ENCODE data around the gene VSIG2. TPM values are rescaled to one million over a fixed set of nuclear protein-coding genes. Genes with fewer than 3 reads are reported as not detected.

VSIG2 gene
- total RNA-seq, 2 experiments from 2014 or later = 0.31 to 0.34 TPM

GRCh38 chr11:124717421-124717785 lies 34.7 kb downstream of the VSIG2 start:
- intact Hi-C loops (cut with micrococcal nuclease) = no loop called here
- no peak overlapping the region for H3K27ac Mint-ChIP-seq
- no peaks in the 10 kb centered on the region for H3K9me3 Mint-ChIP-seq

GRCh38 chr11:124716591-124716990 lies 35.5 kb downstream of the VSIG2 start:
- Mint-ChIP-seq H3K4me3 (no peak overlapping the region), H3K36me3 (no peaks in the 10 kb centered on the region), H3K4me1 (ENCODE audit: low read depth) (peaks cover 11% of the 10 kb centered on the region), H3K27ac (no peak overlapping the region), H3K9me3 (no peaks in the 10 kb centered on the region), H3K27me3 (peaks cover 30% of the 10 kb centered on the region)
- no peak for DNase-seq
- intact Hi-C loops (cut with micrococcal nuclease) = no loop called here
- ChIA-PET CTCF (interaction anchor here (1.9 kb wide), 1 partner anchor 47 kb away, joined by 10 read pairs; no protein-coding TSS in a partner anchor), POLR2A (no interaction called here)

More at GRCh38 chr11:124717421-124717785, 34.7 kb downstream of the VSIG2 start:
- Mint-ChIP-seq H3K27me3 (peaks cover 28% of the 10 kb centered on the region), H3K36me3 (no peaks in the 10 kb centered on the region), H3K4me1 (ENCODE audit: low read depth) (peaks cover 15% of the 10 kb centered on the region), H3K4me3 (peak overlapping the region; percentile 64)
- CTCF ChIA-PET = interaction anchor here (0.8 to 1.9 kb wide), 3 partner anchors 35 to 48 kb away, joined by 3 to 10 read pairs (median 5); partner anchors contain the start of gene VSIG2
- no peak for DNase-seq
- POLR2A ChIA-PET = no interaction called here

GRCh38 chr11:124712392-124712791 lies 39.7 kb downstream of the VSIG2 start:
- peaks cover 1% of the 10 kb centered on the region for H3K4me1 Mint-ChIP-seq (ENCODE audit: low read depth)
- ChIA-PET POLR2A (no interaction called here), CTCF (no interaction called here)
- peaks cover 15% of the 10 kb centered on the region for H3K27me3 Mint-ChIP-seq
- H3K36me3 Mint-ChIP-seq = peaks cover 2% of the 10 kb centered on the region
- no peak for DNase-seq
- peaks cover 8% of the 10 kb centered on the region for H3K9me3 Mint-ChIP-seq
- no peak overlapping the region for H3K4me3 Mint-ChIP-seq
- intact Hi-C loops (cut with micrococcal nuclease) = no loop called here
- no peak overlapping the region for H3K27ac Mint-ChIP-seq

GRCh38 chr11:124707829-124708228 lies 44.2 kb downstream of the VSIG2 start:
- peaks cover 3% of the 10 kb centered on the region for H3K27me3 Mint-ChIP-seq
- H3K36me3 Mint-ChIP-seq = peaks cover 2% of the 10 kb centered on the region
- no peak overlapping the region for H3K27ac Mint-ChIP-seq
- intact Hi-C loops (cut with micrococcal nuclease) = no loop called here
- no peak overlapping the region for H3K4me3 Mint-ChIP-seq
- POLR2A ChIA-PET = no interaction called here
- no peak for DNase-seq
- H3K4me1 Mint-ChIP-seq (ENCODE audit: low read depth) = no peaks in the 10 kb centered on the region
- H3K9me3 Mint-ChIP-seq = peaks cover 8% of the 10 kb centered on the region
- CTCF ChIA-PET = no interaction called here

GRCh38 chr11:124700028-124700427 lies 52.0 kb downstream of the VSIG2 start:
- intact Hi-C loops (cut with micrococcal nuclease) = no loop called here
- Mint-ChIP-seq H3K4me3 (no peak overlapping the region), H3K27ac (no peak overlapping the region), H3K4me1 (ENCODE audit: low read depth) (no peaks in the 10 kb centered on the region), H3K27me3 (peaks cover 3% of the 10 kb centered on the region), H3K36me3 (no peaks in the 10 kb centered on the region), H3K9me3 (no peaks in the 10 kb centered on the region)
- POLR2A ChIA-PET = interaction anchor here (0.8 kb wide), 1 partner anchor 164 kb away, joined by 3 read pairs; no protein-coding TSS in a partner anchor
- no peak for DNase-seq
- CTCF ChIA-PET = interaction anchor here (1.2 kb wide), 1 partner anchor 31 kb away, joined by 4 read pairs; no protein-coding TSS in a partner anchor

GRCh38 chr11:124699547-124699946 lies 52.5 kb downstream of the VSIG2 start:
- Mint-ChIP-seq H3K27ac (no peak overlapping the region), H3K4me3 (no peak overlapping the region), H3K9me3 (no peaks in the 10 kb centered on the region), H3K36me3 (no peaks in the 10 kb centered on the region), H3K4me1 (ENCODE audit: low read depth) (no peaks in the 10 kb centered on the region), H3K27me3 (peaks cover 3% of the 10 kb centered on the region)
- POLR2A ChIA-PET = no interaction called here
- CTCF ChIA-PET = no interaction called here
- DNase-seq = no peak
- intact Hi-C loops (cut with micrococcal nuclease) = no loop called here

Other genes starting within 250 kb of the VSIG2 start
- not detected for gene OR8B12, start 208.6 kb downstream of the VSIG2 start, total RNA-seq
- not detected for gene OR8A1, start 182.3 kb downstream of the VSIG2 start, total RNA-seq
- gene PANX3, start 140.8 kb downstream of the VSIG2 start, total RNA-seq = not detected
- 10 to 100 TPM; 33.5 to 34.5 TPM for gene TBRG1, start 129.4 kb downstream of the VSIG2 start, total RNA-seq
- gene SIAE, start 78.5 kb downstream of the VSIG2 start, total RNA-seq = 10 to 100 TPM; 11.8 to 12.1 TPM
- 1 to 10 TPM; 5.0 to 6.7 TPM for gene SPA17, start 78.4 kb downstream of the VSIG2 start, total RNA-seq
- 10 to 100 TPM; 15.3 to 17.0 TPM for gene NRGN, start 12.3 kb downstream of the VSIG2 start, total RNA-seq
- under 1 TPM; 0.64 to 0.75 TPM for gene ESAM, start 10.0 kb upstream of the VSIG2 start, total RNA-seq
- gene MSANTD2, start 48.2 kb upstream of the VSIG2 start, total RNA-seq = 1 to 10 TPM; 6.1 to 6.4 TPM
- gene ROBO3, start 113.2 kb upstream of the VSIG2 start, total RNA-seq = 10 to 100 TPM in 1 of 2 experiments, 1 to 10 TPM in 1; 9.0 to 10.4 TPM
- not detected for gene ROBO4, start 145.6 kb upstream of the VSIG2 start, total RNA-seq
- gene HEPN1, start 167.0 kb upstream of the VSIG2 start, total RNA-seq = not detected
- not detected for gene HEPACAM, start 183.8 kb upstream of the VSIG2 start, total RNA-seq
- 1 to 10 TPM; 5.6 to 6.4 TPM for gene CCDC15, start 201.9 kb upstream of the VSIG2 start, total RNA-seq

Data from activated CD4-positive, alpha-beta memory T cell treated with anti-CD3 and anti-CD28 coated beads for 36 hours (primary cell).